Activated effector memory CD4-positive, alpha-beta T cell treated with Interleukin-2 at 50 U/mL for 16 hours (primary cell): ENCODE measurements around the gene PRF1.
"Not testable (repeated sequence)": the region's sequence is repeated elsewhere in the genome, so short reads cannot be mapped to it uniquely, and the experiment has no call there.

Experiments used
- DNase-seq: peaks from one replicate; pipeline ENCODE4 v3.0.0-alpha.2; 2020

The PRF1 gene

GRCh38 chr10:70616761-70617160 lies 14.2 kb upstream of the PRF1 start:
- DNase-seq, result no peak

- no peak for DNase-seq
Observed at GRCh38 chr10:70615784-70616522, 13.4 kb upstream of the PRF1 start.

- DNase-seq, result no peak
Observed at GRCh38 chr10:70615211-70615610, 12.7 kb upstream of the PRF1 start.

DNA sequence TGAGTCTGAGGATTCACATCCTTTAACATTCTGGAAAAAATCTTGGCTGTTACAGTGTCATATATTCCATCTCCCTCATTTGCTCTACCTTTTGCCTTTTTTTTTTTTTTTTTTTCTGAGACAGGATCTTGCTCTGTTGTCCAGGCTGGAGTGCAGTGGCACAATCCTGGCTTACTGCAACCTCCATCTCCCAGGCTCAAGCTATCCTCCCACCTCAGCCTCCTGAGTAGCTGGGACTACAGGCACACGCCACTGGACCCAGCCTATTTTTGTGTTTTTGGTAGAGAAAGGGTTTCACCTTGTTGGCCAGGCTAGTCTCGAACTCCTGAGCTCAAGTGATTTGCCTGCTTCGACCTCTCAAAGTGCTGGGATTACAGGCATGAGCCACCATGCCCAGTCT lies 11.8 kb upstream of the PRF1 start:
- DNase-seq, result not testable (repeated sequence)

DNA sequence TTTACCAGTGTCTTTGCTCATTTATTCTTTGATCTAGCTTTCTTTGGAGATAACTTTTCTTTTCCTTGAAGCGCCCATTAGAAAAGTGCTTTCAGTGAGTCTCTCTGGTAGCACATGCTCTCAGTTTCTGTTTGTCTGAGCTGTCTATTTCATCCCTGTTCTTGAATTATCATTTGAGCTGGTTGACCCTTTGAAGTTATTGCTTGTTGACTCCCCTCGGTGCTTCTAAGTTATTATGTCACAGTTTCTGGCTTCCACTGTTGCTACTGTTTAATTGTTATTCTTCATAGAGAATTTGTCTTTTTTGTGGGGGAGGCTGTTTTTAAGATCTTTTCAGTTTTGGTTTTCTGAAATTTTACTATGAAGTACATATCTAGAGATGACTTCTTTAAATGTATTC lies 11.4 kb upstream of the PRF1 start:
- DNase-seq, result no peak

DNA sequence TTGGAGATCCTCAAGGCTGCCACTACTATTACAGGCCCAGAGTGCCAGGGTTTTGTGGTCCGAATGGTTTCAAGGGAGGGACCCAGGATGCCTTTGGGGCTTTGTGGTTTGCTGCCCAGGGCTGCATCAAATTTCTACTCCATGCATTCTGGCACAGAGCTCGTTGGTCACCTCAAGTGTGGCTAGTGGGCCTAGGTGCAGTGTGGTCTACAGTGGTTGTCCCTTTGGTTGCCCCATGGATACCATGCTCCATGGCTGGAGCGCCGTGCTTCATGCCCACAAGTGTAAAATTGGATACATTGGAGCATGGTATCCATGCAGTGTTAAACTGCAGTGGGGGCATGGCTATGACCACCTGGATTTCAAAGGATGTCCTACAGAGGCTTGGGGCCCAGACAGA lies 5.4 kb upstream of the PRF1 start:
- no peak for DNase-seq

- DNase-seq, result no peak
Observed at GRCh38 chr10:70605161-70605560, 2.6 kb upstream of the PRF1 start.

DNA sequence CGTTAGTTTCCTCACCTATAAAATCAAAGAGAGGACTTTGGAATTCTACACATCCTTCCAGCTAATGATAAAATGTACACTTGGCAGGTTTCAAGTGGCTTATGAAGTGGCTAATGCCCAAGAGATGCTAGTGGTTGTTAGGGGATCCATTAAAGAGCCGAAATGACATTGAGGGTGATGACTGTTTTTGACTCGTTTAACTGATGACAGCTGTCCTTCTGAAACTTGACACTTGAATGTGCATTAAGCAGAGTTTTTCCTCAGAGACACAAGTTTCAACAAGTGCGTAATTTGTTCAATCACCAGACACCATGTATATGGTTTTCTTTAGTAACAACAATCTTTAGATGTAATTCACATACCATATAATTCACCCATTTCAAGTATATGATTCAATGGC lies 1.6 kb upstream of the PRF1 start:
- DNase-seq, result no peak

DNA sequence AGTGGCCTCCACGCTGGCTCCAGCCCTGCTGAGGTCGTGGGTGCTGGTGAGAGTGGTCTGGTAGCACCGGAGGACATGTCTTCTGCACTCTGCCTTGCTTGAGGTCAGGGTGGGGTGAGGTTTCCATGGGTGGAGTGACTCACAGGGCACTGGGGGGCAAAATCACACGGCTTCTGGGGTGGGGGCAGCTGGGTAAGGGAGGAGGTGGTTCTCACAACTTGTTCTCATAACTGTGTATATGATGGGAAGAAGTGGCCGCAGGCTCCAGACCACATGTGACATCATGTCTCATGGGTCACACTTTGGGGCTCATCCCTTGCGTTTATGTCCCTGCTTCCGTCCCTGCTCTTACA lies 884 bp upstream of the PRF1 start:
- DNase-seq, result no peak

DNA sequence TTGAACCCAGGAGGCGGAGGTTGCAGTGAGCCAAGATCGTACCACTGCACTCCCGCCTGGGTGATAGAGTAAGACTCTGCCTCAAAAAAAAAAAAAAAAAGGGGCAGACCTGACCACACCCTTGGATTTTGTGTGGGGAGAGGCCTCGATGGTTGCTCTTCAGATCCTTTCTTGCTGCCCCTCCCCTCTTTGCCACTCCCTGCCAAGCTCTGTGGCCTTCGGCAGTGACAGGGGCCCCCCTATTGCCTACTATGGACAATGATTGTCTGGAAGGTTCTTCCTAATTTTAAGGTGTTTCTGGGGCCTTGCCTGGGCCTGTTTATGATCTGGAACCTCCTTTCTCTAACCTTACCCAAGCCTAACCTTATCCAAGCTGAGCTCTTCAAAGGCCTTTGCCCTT lies 795 bp downstream of the PRF1 start:
- no peak for DNase-seq

GRCh38 chr10:70600512-70601395 lies 1.8 kb downstream of the PRF1 start:
- no peak for DNase-seq

GRCh38 chr10:70599791-70600190 lies 2.8 kb downstream of the PRF1 start:
- no peak for DNase-seq

- DNase-seq, result no peak
Observed at GRCh38 chr10:70599319-70599718, 3.2 kb downstream of the PRF1 start.

GRCh38 chr10:70598857-70599295 lies 3.7 kb downstream of the PRF1 start:
- no peak for DNase-seq

DNA sequence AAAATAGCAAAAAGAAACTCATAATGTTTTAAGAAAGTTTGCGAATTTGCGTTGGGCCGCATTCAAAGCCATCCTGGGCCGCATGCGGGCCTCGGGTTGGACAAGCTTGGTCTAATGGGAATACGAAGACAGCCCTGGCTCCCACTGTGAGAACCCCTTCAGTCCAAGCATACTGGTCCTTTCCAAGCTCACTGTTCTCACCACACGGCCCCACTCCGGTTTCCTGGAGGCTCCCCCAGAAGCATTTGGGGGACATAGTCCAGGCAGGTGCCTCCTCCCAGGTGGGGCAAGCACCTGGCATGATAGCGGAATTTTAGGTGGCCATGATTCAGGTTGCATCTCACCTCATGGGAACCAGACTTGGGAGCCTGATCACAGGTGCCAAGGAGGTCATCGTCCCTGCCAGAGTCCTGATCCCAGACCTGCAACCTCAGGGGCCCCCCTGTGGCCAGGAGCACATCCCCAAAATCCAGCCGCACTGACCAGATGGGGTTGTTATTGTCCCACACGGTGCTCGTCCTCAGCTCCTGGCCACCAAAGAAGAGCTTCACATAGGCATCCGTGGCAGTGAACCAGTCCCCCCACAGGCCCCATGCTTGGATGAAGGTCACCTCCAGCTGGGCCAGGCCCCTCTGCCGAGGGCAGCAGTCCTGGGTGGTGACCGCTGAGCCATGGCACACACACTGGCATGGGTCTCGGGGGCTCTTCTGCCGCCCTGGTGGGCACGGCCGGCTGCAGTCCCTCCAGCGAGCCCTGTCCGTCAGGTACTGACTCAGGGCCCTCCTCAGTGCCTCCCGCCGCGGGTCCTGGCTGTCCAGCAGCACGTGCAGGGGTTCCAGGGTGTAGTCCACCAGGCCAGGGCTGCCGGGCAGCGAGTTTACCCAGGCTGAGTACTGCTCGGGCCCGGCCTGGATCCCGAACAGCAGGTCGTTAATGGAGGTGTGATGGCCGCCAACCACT lies 4.4 kb downstream of the PRF1 start:
- DNase-seq, result no peak

GRCh38 chr10:70596860-70597809 lies 5.4 kb downstream of the PRF1 start:
- DNase-seq, result no peak

GRCh38 chr10:70596110-70596798 lies 6.3 kb downstream of the PRF1 start:
- no peak for DNase-seq

- no peak for DNase-seq
Observed at GRCh38 chr10:70595566-70596016, 7.0 kb downstream of the PRF1 start.

GRCh38 chr10:70594161-70594560 lies 8.4 kb downstream of the PRF1 start:
- no peak for DNase-seq

DNA sequence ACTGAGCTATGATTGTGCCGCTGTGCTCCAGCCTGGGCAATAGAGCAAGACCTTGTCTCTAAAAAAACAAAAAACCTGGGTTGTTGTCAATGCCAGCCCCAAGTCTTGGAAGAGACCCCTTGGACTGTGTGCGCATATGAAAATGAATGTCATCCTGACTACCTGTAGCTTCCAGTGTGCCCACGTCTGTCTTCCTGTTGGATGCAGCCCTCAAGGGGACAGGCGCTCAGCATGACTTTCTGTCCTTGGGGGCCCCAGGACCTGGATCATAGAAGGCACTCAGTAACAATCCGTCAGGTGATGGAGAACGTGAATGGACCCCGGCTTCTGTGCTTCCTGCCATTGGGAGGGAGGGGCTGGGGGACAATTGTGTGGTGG lies 9.0 kb downstream of the PRF1 start:
- DNase-seq, result no peak
